Spleen (tissue), 11 donors: ENCODE measurements around the gene ARRB2. TPM values are rescaled to one million over a fixed set of nuclear protein-coding genes. Genes with fewer than 3 reads are reported as not detected.
"Not testable (repeated sequence)": the region's sequence is repeated elsewhere in the genome, so short reads cannot be mapped to it uniquely, and the experiment has no call there.

Source experiments
- DNase-seq: peaks from one replicate; pipeline ENCODE4 v3.0.0-alpha.2; 2020
- H3K27ac ChIP-seq, 8 donors: fragments of 200-600 bp; sonication (generic) in 7 of 8; 1 replicate in 4 of 8; 2 replicates in 4 of 8; pipeline versions ENCODE4 v1.5.0 to v1.8.0; 2016 to 2021; ENCODE audit warnings: inconsistent platforms in 4 of 8, mild to moderate bottlenecking in 4 of 8, moderate library complexity in 1 of 8
- H3K27me3 ChIP-seq, 7 donors: fragments of 200-600 bp; sonication (generic) in 6 of 7; replicated peaks in 1 of 7; 1 replicate in 4 of 7; 2 replicates in 3 of 7; pipeline versions ENCODE4 v1.5.0 to v1.8.0; 2016 to 2021; ENCODE audit warnings: inconsistent platforms in 3 of 7, mild to moderate bottlenecking in 1 of 7
- H3K36me3 ChIP-seq, 6 donors: fragments of 200-600 bp; sonication (generic) in 5 of 6; 1 replicate in 4 of 6; 2 replicates in 2 of 6; pipeline versions ENCODE4 v1.5.0 to v1.8.0; 2016 to 2021; ENCODE audit warnings: inconsistent platforms in 2 of 6
- H3K4me1 ChIP-seq, 6 donors: fragments of 200-600 bp; sonication (generic) in 5 of 6; 1 replicate in 3 of 6; 2 replicates in 3 of 6; pipeline versions ENCODE4 v1.5.0 to v1.8.0; 2016 to 2021; ENCODE audit warnings: inconsistent platforms in 3 of 6
- H3K4me3 ChIP-seq, 8 donors: fragments of 200-600 bp; sonication (generic) in 7 of 8; 1 replicate in 4 of 8; 2 replicates in 4 of 8; pipeline versions ENCODE4 v1.5.0 to v1.8.0; 2016 to 2021; ENCODE audit warnings: inconsistent platforms in 4 of 8, mild to moderate bottlenecking in 4 of 8, moderate library complexity in 2 of 8
- H3K9me3 ChIP-seq, 8 donors: fragments of 200-600 bp; sonication (generic) in 7 of 8; 1 replicate in 4 of 8; 2 replicates in 4 of 8; pipeline versions ENCODE4 v1.5.0 to v1.8.0; 2016 to 2021; ENCODE audit warnings: inconsistent platforms in 4 of 8
- POLR2A ChIP-seq, 3 donors: fragments of 450-650 bp; IDR thresholded peaks; one replicate each; pipeline ENCODE4 v1.5.1; 2017; ENCODE audit warnings: antibody characterized with exemption in 3 of 3, mild to moderate bottlenecking in 1 of 3
- POLR2AphosphoS5 ChIP-seq, 3 donors: sonication (generic); formaldehyde crosslinking; IDR thresholded peaks; one replicate each; pipeline ENCODE4 v1.5.1; 2017; ENCODE audit warnings: antibody characterized with exemption in 3 of 3
- WGBS, 5 donors: extraction: QIAGEN DNeasy Blood & Tissue Kit in 3 of 5; methylation state at CpG; one replicate each; pipeline versions ENCODE4 v1.1.5 to v1.1.7; 2013 to 2018; 5-methylcytosine and 5-hydroxymethylcytosine counted together
- intact Hi-C: fragments of 100-400 bp; cut with DNase I; formaldehyde crosslinking; loops from one replicate; pipeline ENCODE4 v1.15.0; 2023; ENCODE audit warnings: low total_unique reads
- polyA plus RNA-seq, 3 donors: library from polyadenylated mRNA; stranded (reverse); fragments of 200-250 nt; gene quantifications; one replicate each; pipeline ENCODE4 v1.2.1, GENCODE V29; 2013
- total RNA-seq, 7 donors: library from RNA; depleted of rRNA in 3 of 7; stranded (reverse); fragments of >200 nt in 3 of 7; fragmentation: NEBNext Ultra II Directional in 4 of 7; extraction: Animal tissue kit (Norgen Biotek cat#: 25700) in 4 of 7; gene quantifications; one replicate each; pipeline versions ENCODE4 v1.1.0 to v1.2.1, GENCODE V29; 2016 to 2021
- TF ChIP-seq, protein P1 (sequence below), 11 experiments: fragments of 200-600 bp in 7 of 11; fragments of 450-650 bp in 4 of 11; sonication (generic) in 4 of 11; IDR thresholded peaks in 8 of 11; conservative IDR thresholded peaks in 3 of 11; 1 replicate in 7 of 11; 2 replicates in 4 of 11; pipeline versions ENCODE4 v1.4.0 to v1.8.0; 2016 to 2021; ENCODE audit warnings: antibody characterized with exemption in 11 of 11, inconsistent platforms in 4 of 11, mild to moderate bottlenecking in 1 of 11
- donor health status: healthy with polysubstance abuse.
- donor health status: DM: no; HTN: no; CAD: no; lungs with moderate emphysema.
- donor health status: DM: no; HTN: no; CAD: no.
- donor health status: Bipolar disorder and iron deficiency.
- donor health status: healthy.
- donor health status: DM: no; HTN: no; CAD: no.
- donor health status: DM: yes; HTN: yes; CAD: no.

ARRB2 gene
- total and polyA plus RNA-seq, 10 donors, result 61.4 to 416 (median 209) TPM

- intact Hi-C loops, result loop anchor here (10.0 kb wide), 1 partner anchor 83 kb away; the partner anchor contains the start of gene PSMB6
- TF ChIP-seq POLR2AphosphoS5 (IDR thresholded peaks at IDR 0.05) (peak in 2 of 3 donors; percentile 14 to 30), POLR2A (IDR thresholded peaks at IDR 0.05) (no peak)
- TF ChIP-seq, protein P1, sequence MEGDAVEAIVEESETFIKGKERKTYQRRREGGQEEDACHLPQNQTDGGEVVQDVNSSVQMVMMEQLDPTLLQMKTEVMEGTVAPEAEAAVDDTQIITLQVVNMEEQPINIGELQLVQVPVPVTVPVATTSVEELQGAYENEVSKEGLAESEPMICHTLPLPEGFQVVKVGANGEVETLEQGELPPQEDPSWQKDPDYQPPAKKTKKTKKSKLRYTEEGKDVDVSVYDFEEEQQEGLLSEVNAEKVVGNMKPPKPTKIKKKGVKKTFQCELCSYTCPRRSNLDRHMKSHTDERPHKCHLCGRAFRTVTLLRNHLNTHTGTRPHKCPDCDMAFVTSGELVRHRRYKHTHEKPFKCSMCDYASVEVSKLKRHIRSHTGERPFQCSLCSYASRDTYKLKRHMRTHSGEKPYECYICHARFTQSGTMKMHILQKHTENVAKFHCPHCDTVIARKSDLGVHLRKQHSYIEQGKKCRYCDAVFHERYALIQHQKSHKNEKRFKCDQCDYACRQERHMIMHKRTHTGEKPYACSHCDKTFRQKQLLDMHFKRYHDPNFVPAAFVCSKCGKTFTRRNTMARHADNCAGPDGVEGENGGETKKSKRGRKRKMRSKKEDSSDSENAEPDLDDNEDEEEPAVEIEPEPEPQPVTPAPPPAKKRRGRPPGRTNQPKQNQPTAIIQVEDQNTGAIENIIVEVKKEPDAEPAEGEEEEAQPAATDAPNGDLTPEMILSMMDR (IDR thresholded peaks at IDR 0.05 in 8 of 11, conservative IDR thresholded peaks at IDR 0.05 in 3 of 11), result no peak
- peak overlapping the region; percentile 85 to 99 (median 95) for H3K27ac ChIP-seq
Observed at GRCh38 chr17:4711661-4712181, 1.3 kb downstream of the ARRB2 start.

GRCh38 chr17:4712526-4712925 lies 2.1 kb downstream of the ARRB2 start:
- DNase-seq, result no peak
- peaks cover 23 to 81% (median 60%) of the 10 kb centered on the region in 6 donors for H3K4me1 ChIP-seq
- peak overlapping the region in 7 of 8 donors; percentile 91 to 99 (median 96) for H3K27ac ChIP-seq
- intact Hi-C loops, result loop anchor here (10.0 kb wide), 1 partner anchor 82 kb away; the partner anchor contains the start of gene PSMB6
- peaks cover 0 to 40% (median 18%) of the 10 kb centered on the region in 6 donors for H3K36me3 ChIP-seq
- WGBS, 5 donors, result 75 to 92% (median 81%) methylated on average over 3 of the region's 3 CpGs
- TF ChIP-seq POLR2A (IDR thresholded peaks at IDR 0.05) (no peak), POLR2AphosphoS5 (IDR thresholded peaks at IDR 0.05) (peak in 1 of 3 donors; percentile 42)
- H3K9me3 ChIP-seq, result no peaks in the 10 kb centered on the region
- H3K27me3 ChIP-seq, result no peaks in the 10 kb centered on the region
- H3K4me3 ChIP-seq, result peak overlapping the region in 6 of 8 donors; percentile 65 to 93 (median 76)

More at GRCh38 chr17:4711661-4712181, 1.3 kb downstream of the ARRB2 start:
- Histone ChIP-seq H3K4me3 (peak overlapping the region; percentile 6 to 93 (median 70)), H3K4me1 (peaks cover 23 to 73% (median 58%) of the 10 kb centered on the region in 6 donors), H3K27me3 (no peaks in the 10 kb centered on the region), H3K36me3 (peaks cover 0 to 32% (median 10%) of the 10 kb centered on the region in 6 donors), H3K9me3 (no peaks in the 10 kb centered on the region)
- DNase-seq, result no peak
- 3 to 16% (median 10%) methylated on average over 4 to 6 of the region's 6 CpGs for WGBS, 5 donors

DNA sequence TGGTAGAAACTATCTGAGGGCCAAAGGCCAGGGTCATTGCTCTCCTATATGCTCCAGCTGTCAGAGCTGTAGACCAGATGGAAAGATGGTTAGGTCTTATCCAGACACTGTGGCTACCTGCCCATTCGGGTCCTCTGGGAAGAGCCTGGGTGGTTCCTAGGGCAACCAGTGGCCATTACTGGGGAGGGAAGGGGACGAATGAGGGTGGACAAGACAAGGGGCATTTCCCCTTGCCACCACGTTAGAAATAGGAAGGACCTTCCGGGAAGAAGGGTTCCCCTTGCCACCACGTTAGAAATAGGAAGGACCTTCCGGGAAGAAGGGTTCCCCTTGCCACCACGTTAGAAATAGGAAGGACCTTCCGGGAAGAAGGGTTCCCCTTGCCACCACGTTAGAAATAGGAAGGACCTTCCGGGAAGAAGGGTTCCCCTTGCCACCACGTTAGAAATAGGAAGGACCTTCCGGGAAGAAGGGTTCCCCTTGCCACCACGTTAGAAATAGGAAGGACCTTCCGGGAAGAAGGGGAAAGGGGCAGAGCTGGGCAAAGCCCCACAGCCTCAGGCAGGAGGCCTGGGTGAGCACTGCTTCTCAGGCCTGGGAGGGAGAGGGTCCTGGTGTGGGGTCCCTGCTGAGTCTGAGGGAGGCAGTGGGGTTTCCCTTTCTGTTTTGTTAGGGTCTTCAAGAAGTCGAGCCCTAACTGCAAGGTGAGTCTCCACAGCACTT lies 4.1 kb downstream of the ARRB2 start:
- 31 to 54% (median 44%) methylated on average over 8 to 11 of the region's 15 CpGs for WGBS, 5 donors
- Histone ChIP-seq H3K36me3 (peaks cover 0 to 60% (median 37%) of the 10 kb centered on the region in 6 donors), H3K27ac (peak overlapping the region in 7 of 8 donors; percentile 74 to 99 (median 96)), H3K4me3 (peak overlapping the region in 5 of 8 donors; percentile 7 to 93 (median 21)), H3K4me1 (peaks cover 23 to 92% (median 66%) of the 10 kb centered on the region in 6 donors)
- intact Hi-C loops, result loop anchor here (10.0 kb wide), 1 partner anchor 80 kb away; the partner anchor contains the start of gene PSMB6
- H3K9me3 ChIP-seq, H3K27me3 ChIP-seq, DNase-seq: not testable (repeated sequence)

DNA sequence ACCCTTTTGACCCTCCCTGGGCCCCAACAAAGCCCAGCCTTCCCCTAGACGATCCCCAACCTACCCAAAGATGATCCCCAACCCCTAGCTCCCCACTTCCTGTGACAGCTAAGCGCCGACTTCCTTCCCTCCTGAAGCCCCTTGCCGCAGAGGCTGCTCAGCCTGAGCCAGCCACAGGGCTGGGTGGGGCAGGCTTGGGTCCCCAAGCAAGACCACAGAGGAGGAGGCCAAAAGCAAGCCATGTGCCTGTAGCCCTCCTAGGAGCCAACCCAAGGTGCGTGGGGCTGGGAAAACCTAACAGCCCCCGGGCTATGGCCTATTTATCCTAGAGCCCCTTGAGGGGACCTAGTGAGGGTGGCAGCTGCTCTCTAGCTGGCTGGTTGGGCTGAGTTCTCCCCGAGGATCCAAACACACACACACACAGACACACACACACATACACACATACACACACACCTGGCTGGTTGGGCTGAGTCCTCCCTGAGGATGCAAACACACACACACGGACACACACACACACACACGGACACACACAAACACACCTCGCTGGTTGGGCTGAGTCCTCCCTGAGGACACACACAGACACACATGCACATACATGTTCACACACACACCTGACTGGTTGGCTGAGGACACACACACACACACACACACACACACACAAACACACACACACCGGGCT lies 4.8 kb downstream of the ARRB2 start:
- Histone ChIP-seq H3K27me3 (no peaks in the 10 kb centered on the region), H3K4me3 (peak overlapping the region in 5 of 8 donors; percentile 7 to 93 (median 21)), H3K9me3 (no peaks in the 10 kb centered on the region), H3K27ac (peak overlapping the region in 7 of 8 donors; percentile 74 to 99 (median 96)), H3K4me1 (peaks cover 23 to 93% (median 61%) of the 10 kb centered on the region in 6 donors), H3K36me3 (peaks cover 0 to 67% (median 44%) of the 10 kb centered on the region in 6 donors)
- intact Hi-C loops, result loop anchor here (10.0 kb wide), 1 partner anchor 80 kb away; the partner anchor contains the start of gene PSMB6
- WGBS, 5 donors, result 32 to 50% (median 40%) methylated on average over 11 of the region's 11 CpGs
- DNase-seq, result peak; percentile 88
- peak; percentile 67 to 76 (median 75) for TF ChIP-seq POLR2AphosphoS5 (IDR thresholded peaks at IDR 0.05)
- TF ChIP-seq, protein P1 (IDR thresholded peaks at IDR 0.05 in 8 of 11, conservative IDR thresholded peaks at IDR 0.05 in 3 of 11), result no peak
